H9 (cell line): ENCODE results near the gene SERPINA9. TPM values are rescaled to one million over a fixed set of nuclear protein-coding genes. Genes with fewer than 3 reads are reported as not detected.

ENCODE experiments used
- total RNA-seq: library from RNA; stranded (reverse); gene quantifications from 2 replicates; pipeline ENCODE4 v1.2.1, GENCODE V29; 2021

The SERPINA9 gene
- total RNA-seq, 1 experiment from 2014 or later = not detected

Other genes starting within 250 kb of the SERPINA9 start
- gene SERPINA10, start 182.9 kb downstream of the SERPINA9 start, total RNA-seq = not detected in 2 replicates
- gene SERPINA6, start 152.9 kb downstream of the SERPINA9 start, total RNA-seq = not detected in 2 replicates
- gene SERPINA2, start 109.5 kb downstream of the SERPINA9 start, total RNA-seq = not detected in 2 replicates
- not detected in 2 replicates for gene SERPINA1, start 87.6 kb downstream of the SERPINA9 start, total RNA-seq
- not detected in 2 replicates for gene SERPINA11, start 23.4 kb downstream of the SERPINA9 start, total RNA-seq
- gene SERPINA12, start 33.3 kb upstream of the SERPINA9 start, total RNA-seq = not detected in 2 replicates
- gene SERPINA4, start 85.2 kb upstream of the SERPINA9 start, total RNA-seq = not detected in 2 replicates
- gene SERPINA5, start 105.2 kb upstream of the SERPINA9 start, total RNA-seq = 1.1 and 1.2 TPM in 2 replicates
- gene SERPINA3, start 136.2 kb upstream of the SERPINA9 start, total RNA-seq = not detected in 2 replicates